Spleen (tissue), 11 donors: ENCODE results near the gene UST. TPM values are rescaled to one million over a fixed set of nuclear protein-coding genes. Genes with fewer than 3 reads are reported as not detected.

Source experiments
- DNase-seq: peaks from one replicate; pipeline ENCODE4 v3.0.0-alpha.2; 2020
- H3K27ac ChIP-seq, 8 donors: fragments of 200-600 bp; sonication (generic) in 7 of 8; 1 replicate in 4 of 8; 2 replicates in 4 of 8; pipeline versions ENCODE4 v1.5.0 to v1.8.0; 2016 to 2021; ENCODE audit warnings: inconsistent platforms in 4 of 8, mild to moderate bottlenecking in 4 of 8, moderate library complexity in 1 of 8
- H3K27me3 ChIP-seq, 7 donors: fragments of 200-600 bp; sonication (generic) in 6 of 7; replicated peaks in 1 of 7; 1 replicate in 4 of 7; 2 replicates in 3 of 7; pipeline versions ENCODE4 v1.5.0 to v1.8.0; 2016 to 2021; ENCODE audit warnings: inconsistent platforms in 3 of 7, mild to moderate bottlenecking in 1 of 7
- H3K36me3 ChIP-seq, 6 donors: fragments of 200-600 bp; sonication (generic) in 5 of 6; 1 replicate in 4 of 6; 2 replicates in 2 of 6; pipeline versions ENCODE4 v1.5.0 to v1.8.0; 2016 to 2021; ENCODE audit warnings: inconsistent platforms in 2 of 6
- H3K4me1 ChIP-seq, 6 donors: fragments of 200-600 bp; sonication (generic) in 5 of 6; 1 replicate in 3 of 6; 2 replicates in 3 of 6; pipeline versions ENCODE4 v1.5.0 to v1.8.0; 2016 to 2021; ENCODE audit warnings: inconsistent platforms in 3 of 6
- H3K4me3 ChIP-seq, 8 donors: fragments of 200-600 bp; sonication (generic) in 7 of 8; 1 replicate in 4 of 8; 2 replicates in 4 of 8; pipeline versions ENCODE4 v1.5.0 to v1.8.0; 2016 to 2021; ENCODE audit warnings: inconsistent platforms in 4 of 8, mild to moderate bottlenecking in 4 of 8, moderate library complexity in 2 of 8
- H3K9me3 ChIP-seq, 8 donors: fragments of 200-600 bp; sonication (generic) in 7 of 8; 1 replicate in 4 of 8; 2 replicates in 4 of 8; pipeline versions ENCODE4 v1.5.0 to v1.8.0; 2016 to 2021; ENCODE audit warnings: inconsistent platforms in 4 of 8
- POLR2A ChIP-seq, 3 donors: fragments of 450-650 bp; IDR thresholded peaks; one replicate each; pipeline ENCODE4 v1.5.1; 2017; ENCODE audit warnings: antibody characterized with exemption in 3 of 3, mild to moderate bottlenecking in 1 of 3
- POLR2AphosphoS5 ChIP-seq, 3 donors: sonication (generic); formaldehyde crosslinking; IDR thresholded peaks; one replicate each; pipeline ENCODE4 v1.5.1; 2017; ENCODE audit warnings: antibody characterized with exemption in 3 of 3
- WGBS, 5 donors: extraction: QIAGEN DNeasy Blood & Tissue Kit in 3 of 5; methylation state at CpG; one replicate each; pipeline versions ENCODE4 v1.1.5 to v1.1.7; 2013 to 2018; 5-methylcytosine and 5-hydroxymethylcytosine counted together
- intact Hi-C: fragments of 100-400 bp; cut with DNase I; formaldehyde crosslinking; loops from one replicate; pipeline ENCODE4 v1.15.0; 2023; ENCODE audit warnings: low total_unique reads
- polyA plus RNA-seq, 3 donors: library from polyadenylated mRNA; stranded (reverse); fragments of 200-250 nt; gene quantifications; one replicate each; pipeline ENCODE4 v1.2.1, GENCODE V29; 2013
- total RNA-seq, 7 donors: library from RNA; depleted of rRNA in 3 of 7; stranded (reverse); fragments of >200 nt in 3 of 7; fragmentation: NEBNext Ultra II Directional in 4 of 7; extraction: Animal tissue kit (Norgen Biotek cat#: 25700) in 4 of 7; gene quantifications; one replicate each; pipeline versions ENCODE4 v1.1.0 to v1.2.1, GENCODE V29; 2016 to 2021
- TF ChIP-seq, protein P1 (sequence below), 11 experiments: fragments of 200-600 bp in 7 of 11; fragments of 450-650 bp in 4 of 11; sonication (generic) in 4 of 11; IDR thresholded peaks in 8 of 11; conservative IDR thresholded peaks in 3 of 11; 1 replicate in 7 of 11; 2 replicates in 4 of 11; pipeline versions ENCODE4 v1.4.0 to v1.8.0; 2016 to 2021; ENCODE audit warnings: antibody characterized with exemption in 11 of 11, inconsistent platforms in 4 of 11, mild to moderate bottlenecking in 1 of 11
- donor health status: healthy with polysubstance abuse.
- donor health status: DM: no; HTN: no; CAD: no; lungs with moderate emphysema.
- donor health status: DM: no; HTN: no; CAD: no.
- donor health status: Bipolar disorder and iron deficiency.
- donor health status: healthy.
- donor health status: DM: no; HTN: no; CAD: no.
- donor health status: DM: yes; HTN: yes; CAD: no.

Gene UST
- total and polyA plus RNA-seq, 10 donors, result 6.4 to 26.8 (median 14.4) TPM

DNA sequence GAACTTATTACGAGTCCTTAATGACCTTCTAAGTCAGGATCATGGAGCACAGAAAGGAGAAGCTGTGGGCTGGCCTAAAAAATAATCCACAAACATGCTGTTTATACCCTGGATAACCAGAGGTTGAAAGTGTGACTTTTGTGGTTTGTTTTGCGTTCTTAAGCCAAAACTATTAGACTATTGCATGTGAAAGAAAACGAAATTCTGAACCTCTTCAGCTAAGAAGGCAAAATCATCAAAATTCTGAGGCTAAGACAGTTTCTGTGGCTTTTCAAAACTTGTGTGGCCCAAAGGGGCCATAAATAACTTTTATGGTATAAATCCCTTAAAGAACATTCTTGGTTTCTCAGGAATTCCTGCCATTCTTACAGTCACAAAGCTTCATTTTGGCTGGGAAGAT, 251.0 kb downstream of the UST start:
- Histone ChIP-seq H3K27ac (no peak overlapping the region), H3K36me3 (peaks cover 0 to 9% (median 0%) of the 10 kb centered on the region in 6 donors), H3K9me3 (peaks cover 3 to 27% (median 18%) of the 10 kb centered on the region in 8 donors), H3K4me3 (no peak overlapping the region), H3K27me3 (no peaks in the 10 kb centered on the region), H3K4me1 (peaks cover 4 to 37% (median 17%) of the 10 kb centered on the region in 6 donors)
- intact Hi-C loops, result no loop called here
- DNase-seq, result no peak
- no peak for TF ChIP-seq POLR2A (IDR thresholded peaks at IDR 0.05)
- TF ChIP-seq, protein P1, sequence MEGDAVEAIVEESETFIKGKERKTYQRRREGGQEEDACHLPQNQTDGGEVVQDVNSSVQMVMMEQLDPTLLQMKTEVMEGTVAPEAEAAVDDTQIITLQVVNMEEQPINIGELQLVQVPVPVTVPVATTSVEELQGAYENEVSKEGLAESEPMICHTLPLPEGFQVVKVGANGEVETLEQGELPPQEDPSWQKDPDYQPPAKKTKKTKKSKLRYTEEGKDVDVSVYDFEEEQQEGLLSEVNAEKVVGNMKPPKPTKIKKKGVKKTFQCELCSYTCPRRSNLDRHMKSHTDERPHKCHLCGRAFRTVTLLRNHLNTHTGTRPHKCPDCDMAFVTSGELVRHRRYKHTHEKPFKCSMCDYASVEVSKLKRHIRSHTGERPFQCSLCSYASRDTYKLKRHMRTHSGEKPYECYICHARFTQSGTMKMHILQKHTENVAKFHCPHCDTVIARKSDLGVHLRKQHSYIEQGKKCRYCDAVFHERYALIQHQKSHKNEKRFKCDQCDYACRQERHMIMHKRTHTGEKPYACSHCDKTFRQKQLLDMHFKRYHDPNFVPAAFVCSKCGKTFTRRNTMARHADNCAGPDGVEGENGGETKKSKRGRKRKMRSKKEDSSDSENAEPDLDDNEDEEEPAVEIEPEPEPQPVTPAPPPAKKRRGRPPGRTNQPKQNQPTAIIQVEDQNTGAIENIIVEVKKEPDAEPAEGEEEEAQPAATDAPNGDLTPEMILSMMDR (IDR thresholded peaks at IDR 0.05 in 8 of 11, conservative IDR thresholded peaks at IDR 0.05 in 3 of 11), result no peak
- TF ChIP-seq POLR2AphosphoS5 (IDR thresholded peaks at IDR 0.05), result no peak
- WGBS, 5 donors, result 71 to 79% (median 75%) methylated on average over 3 of the region's 3 CpGs

DNA sequence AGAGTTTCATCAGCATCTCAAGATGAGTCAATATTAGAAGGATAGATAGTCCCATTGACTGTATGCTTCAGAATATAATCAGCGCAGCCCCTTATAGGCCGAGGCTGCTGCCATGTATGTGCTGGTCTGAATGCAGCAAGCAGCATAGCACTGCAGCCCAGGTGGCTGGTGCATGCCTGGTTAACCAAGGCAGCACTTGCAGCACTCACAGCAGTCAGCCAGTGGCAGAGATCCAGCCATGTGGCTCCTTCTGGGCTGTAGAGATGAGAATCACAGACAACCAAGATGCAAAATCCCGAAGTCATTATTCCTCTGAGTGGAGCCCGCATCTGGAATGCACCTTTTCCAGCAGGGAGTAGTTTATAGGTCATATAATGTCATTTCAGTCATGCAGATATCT, 251.9 kb downstream of the UST start:
- peaks cover 4 to 37% (median 17%) of the 10 kb centered on the region in 6 donors for H3K4me1 ChIP-seq
- no peak for TF ChIP-seq POLR2AphosphoS5 (IDR thresholded peaks at IDR 0.05)
- H3K36me3 ChIP-seq, result peaks cover 0 to under 1% (median 0%) of the 10 kb centered on the region in 6 donors
- no peak for DNase-seq
- no peak overlapping the region for H3K27ac ChIP-seq
- intact Hi-C loops, result no loop called here
- WGBS, 5 donors, result 89 to 100% (median 96%) methylated on average over 4 of the region's 4 CpGs
- no peaks in the 10 kb centered on the region for H3K27me3 ChIP-seq
- H3K9me3 ChIP-seq, result peaks cover 3 to 20% (median 16%) of the 10 kb centered on the region in 8 donors
- no peak overlapping the region for H3K4me3 ChIP-seq

DNA sequence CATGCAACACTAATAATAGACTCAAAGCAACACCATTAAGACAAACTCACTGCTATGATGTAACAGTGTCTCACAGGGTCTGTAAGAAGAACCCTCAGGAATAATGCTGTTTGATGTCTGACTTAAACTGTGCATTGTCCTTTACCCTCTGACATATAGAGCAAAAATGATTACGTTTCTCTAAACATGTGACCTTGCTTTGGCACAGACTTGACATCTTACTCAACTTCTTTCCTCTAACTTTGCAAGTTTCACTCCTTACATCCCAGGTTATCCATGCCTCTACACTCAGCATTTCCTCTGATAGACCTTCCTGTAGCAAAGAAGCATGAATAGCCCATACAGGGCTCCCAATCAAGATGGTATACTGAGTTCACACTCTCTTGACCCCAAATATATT, 252.7 kb downstream of the UST start:
- no peak for TF ChIP-seq POLR2A (IDR thresholded peaks at IDR 0.05)
- TF ChIP-seq, protein P1 (IDR thresholded peaks at IDR 0.05 in 8 of 11, conservative IDR thresholded peaks at IDR 0.05 in 3 of 11), result no peak
- TF ChIP-seq POLR2AphosphoS5 (IDR thresholded peaks at IDR 0.05), result no peak
- intact Hi-C loops, result no loop called here
- peaks cover 3 to 20% (median 16%) of the 10 kb centered on the region in 8 donors for H3K9me3 ChIP-seq
- H3K4me1 ChIP-seq, result peaks cover 4 to 37% (median 17%) of the 10 kb centered on the region in 6 donors
- H3K4me3 ChIP-seq, result no peak overlapping the region
- no peaks in the 10 kb centered on the region for H3K27me3 ChIP-seq
- DNase-seq, result no peak
- peaks cover 0 to 4% (median 0%) of the 10 kb centered on the region in 6 donors for H3K36me3 ChIP-seq
- H3K27ac ChIP-seq, result peak overlapping the region in 3 of 8 donors; percentile 16 to 50 (median 23)
- WGBS, 5 donors, result 23 to 48% (median 32%) methylated on average over 1 of the region's 1 CpG

DNA sequence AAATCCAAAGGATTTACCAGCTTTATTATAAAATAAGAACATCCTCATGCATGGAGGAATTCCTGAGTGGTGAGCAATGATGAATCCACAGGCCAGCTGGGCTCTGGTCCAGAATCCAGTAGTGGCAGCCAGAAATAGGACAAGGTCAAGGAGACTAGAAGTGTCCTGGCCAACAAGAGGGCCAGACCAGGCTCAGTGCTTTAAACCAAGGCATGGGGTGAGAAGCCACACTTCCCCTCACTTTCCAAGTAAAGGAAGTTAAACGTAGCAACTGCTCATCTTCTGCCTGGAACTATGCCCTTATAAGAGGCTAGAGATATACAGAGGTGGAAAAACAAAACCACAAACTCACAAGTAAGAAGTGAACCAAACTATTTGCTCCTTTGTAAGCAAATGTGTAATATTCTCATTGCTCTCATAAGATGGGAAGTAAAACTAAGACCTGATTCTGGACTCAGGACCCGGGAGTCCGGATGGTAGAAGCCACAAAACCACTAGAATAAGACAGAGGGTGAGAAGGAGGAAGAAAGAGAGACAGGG, 253.2 kb downstream of the UST start:
- Histone ChIP-seq H3K27ac (peak overlapping the region in 4 of 8 donors; percentile 16 to 50 (median 20)), H3K27me3 (no peaks in the 10 kb centered on the region), H3K4me1 (peaks cover 4 to 37% (median 17%) of the 10 kb centered on the region in 6 donors), H3K36me3 (peaks cover 0 to 8% (median 0%) of the 10 kb centered on the region in 6 donors), H3K9me3 (peaks cover 3 to 20% (median 16%) of the 10 kb centered on the region in 8 donors), H3K4me3 (no peak overlapping the region)
- no peak for DNase-seq
- intact Hi-C loops, result no loop called here
- peak in 1 of 3 donors; percentile 49 for TF ChIP-seq POLR2AphosphoS5 (IDR thresholded peaks at IDR 0.05)
- TF ChIP-seq POLR2A (IDR thresholded peaks at IDR 0.05), result no peak
- WGBS, 5 donors, result 6 to 14% (median 12%) methylated on average over 3 of the region's 3 CpGs

DNA sequence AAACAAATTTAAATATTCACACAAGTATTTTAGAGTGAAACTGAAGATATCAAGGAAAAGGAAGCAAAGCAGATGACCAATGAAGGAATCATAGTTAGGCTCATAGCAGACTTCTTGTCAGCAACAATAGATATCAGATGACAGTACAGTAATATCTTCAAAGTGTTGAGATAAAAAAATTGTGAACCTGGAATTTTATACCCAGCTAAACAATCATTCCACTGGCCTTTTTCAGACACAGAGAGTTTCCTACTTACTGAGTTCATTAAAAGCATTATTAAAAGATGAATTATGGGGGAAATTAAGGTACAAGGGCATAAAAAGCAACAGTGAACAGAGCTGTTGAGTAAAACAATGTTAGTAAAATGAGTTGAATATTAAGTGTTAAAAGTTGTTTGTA, 254.6 kb downstream of the UST start:
- intact Hi-C loops, result no loop called here
- Histone ChIP-seq H3K36me3 (peaks cover 0 to 22% (median 0%) of the 10 kb centered on the region in 6 donors), H3K27ac (no peak overlapping the region), H3K4me1 (peaks cover 4 to 29% (median 17%) of the 10 kb centered on the region in 6 donors), H3K4me3 (no peak overlapping the region), H3K27me3 (no peaks in the 10 kb centered on the region), H3K9me3 (peaks cover 3 to 21% (median 18%) of the 10 kb centered on the region in 8 donors)
- DNase-seq, result no peak
- TF ChIP-seq, protein P1 (IDR thresholded peaks at IDR 0.05 in 8 of 11, conservative IDR thresholded peaks at IDR 0.05 in 3 of 11), result no peak
- TF ChIP-seq POLR2AphosphoS5 (IDR thresholded peaks at IDR 0.05) (no peak), POLR2A (IDR thresholded peaks at IDR 0.05) (no peak)
